Measurements from ENCODE around the gene CRKL. TPM values are rescaled to one million over a fixed set of nuclear protein-coding genes. Genes with fewer than 3 reads are reported as not detected.
"Not testable (repeated sequence)": the region's sequence is repeated elsewhere in the genome, so short reads cannot be mapped to it uniquely, and the experiment has no call there.

The CRKL gene
- total and polyA plus RNA-seq, 2 donors (not counting 1 experiment from before 2014, with no cell fraction given): 17.1 to 76.7 TPM

DNA sequence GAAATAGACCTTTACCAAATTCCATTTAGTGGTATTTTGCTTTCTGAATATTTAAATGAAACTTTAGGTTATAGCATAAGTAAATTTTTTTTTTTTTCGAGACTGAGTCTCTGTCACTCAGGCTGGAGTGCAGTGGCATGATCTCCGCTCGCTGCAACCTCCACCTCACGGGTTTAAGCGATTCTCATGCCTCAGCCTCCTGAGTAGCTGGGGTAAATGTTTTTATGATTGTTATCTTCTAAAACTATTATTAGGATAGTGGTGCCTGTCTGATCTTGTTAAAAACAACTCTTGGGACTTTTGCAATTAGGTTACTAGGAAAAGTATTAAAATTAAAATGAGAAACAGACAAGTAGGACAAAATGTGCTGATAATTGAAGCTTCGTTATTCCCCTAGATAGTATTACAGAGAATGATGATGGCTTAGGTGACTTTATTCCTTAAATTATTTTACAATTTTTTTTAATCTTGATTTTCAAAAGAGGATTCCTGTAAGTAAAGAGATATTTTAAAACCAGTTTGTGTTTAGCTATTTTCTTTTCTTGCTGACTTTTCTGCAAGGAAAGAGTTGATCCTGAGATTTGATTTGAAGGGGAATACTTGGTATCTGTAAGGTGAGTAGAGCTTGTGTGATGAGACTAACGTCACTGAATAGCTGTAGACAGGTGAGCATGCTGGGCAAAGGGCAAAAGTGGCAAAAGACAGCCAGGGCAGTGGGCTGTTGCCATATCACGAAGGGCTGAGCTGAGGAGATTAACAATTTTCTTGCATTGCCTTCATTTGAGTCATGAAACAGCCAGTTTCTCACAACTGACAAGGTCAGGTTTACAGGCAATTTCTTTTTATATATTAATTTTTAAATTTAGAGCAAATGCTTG, 20.8 kb downstream of the CRKL start:
- no peaks in the 10 kb centered on the region for H3K27me3 ChIP-seq (replicated peaks in 1 of 4; ENCODE audit: control extremely low read depth in 1 of 4, control insufficient read depth in 3 of 4, insufficient read depth in 4 of 4, low read length in 3 of 4)
- H3K27me3 Mint-ChIP-seq: no peaks in the 10 kb centered on the region
- no peaks in the 10 kb centered on the region for H3K9me3 Mint-ChIP-seq (ENCODE audit: insufficient read depth)
- H3K4me3 Mint-ChIP-seq: no peak overlapping the region
- no peaks in the 10 kb centered on the region for H3K9me3 ChIP-seq (ENCODE audit: control extremely low read depth in 1 of 3, control insufficient read depth in 2 of 3, insufficient read depth in 1 of 3, low read length in 2 of 3)
- 91% methylated on average over 2 of the region's 8 CpGs for WGBS (ENCODE audit: insufficient coverage)
- peaks cover 9 to 41% of the 10 kb centered on the region in 2 experiments for H3K36me3 ChIP-seq (replicated peaks in 1 of 2; ENCODE audit: control extremely low read depth in 1 of 2, control insufficient read depth in 1 of 2, extremely low read depth in 1 of 2, insufficient read depth in 2 of 2, low read length in 1 of 2)
- H3K4me3 ChIP-seq (ENCODE audit: control extremely low read depth in 1 of 5, extremely low read depth in 1 of 5, insufficient read depth in 1 of 5, low read depth in 2 of 5, low read length in 4 of 5): no peak overlapping the region
- TF ChIP-seq CTCF (IDR thresholded peaks at IDR 0.05) (no peak), EZH2 (IDR thresholded peaks at IDR 0.05; ENCODE audit: borderline replicate concordance, insufficient read depth, low read depth, low read length, poor library complexity, severe bottlenecking) (no peak)
- no peak overlapping the region for H3K27ac ChIP-seq (ENCODE audit: low read length in 2 of 2)
- peaks cover 89% of the 10 kb centered on the region for H4K20me1 ChIP-seq (ENCODE audit: control insufficient read depth, insufficient read depth, low read length, poor library complexity, severe bottlenecking)
- ATAC-seq (ENCODE audit: low read depth): no peak
- H3K9ac ChIP-seq (ENCODE audit: low read length): no peak overlapping the region
- H3K79me2 ChIP-seq (ENCODE audit: control insufficient read depth, insufficient read depth, low read length): peaks cover 98% of the 10 kb centered on the region
- peaks cover 66% of the 10 kb centered on the region for H3K4me1 Mint-ChIP-seq
- ChIA-PET CTCF (interaction anchor here (0.9 to 1.2 kb wide), 2 partner anchors 15 to 52 kb away, joined by 3 read pairs; no protein-coding TSS in a partner anchor), POLR2A (no interaction called here)
- DNase-seq: no peak
- H3K4me2 ChIP-seq (replicated peaks; ENCODE audit: low read depth, low read length, poor library complexity, severe bottlenecking): peak overlapping the region; percentile 19
- peaks cover 18 to 19% of the 10 kb centered on the region in 2 donors for H3K4me1 ChIP-seq (ENCODE audit: control insufficient read depth in 2 of 2, insufficient read depth in 2 of 2, low read length in 2 of 2)
- no peak overlapping the region for H2AFZ ChIP-seq (ENCODE audit: insufficient read depth, low read depth, low read length, poor library complexity, severe bottlenecking)
- H3K27ac Mint-ChIP-seq: no peak overlapping the region
- intact Hi-C loops (cut with micrococcal nuclease): no loop called here

GRCh38 chr22:20939457-20940185, 22.4 kb downstream of the CRKL start:
- not testable (repeated sequence) for ATAC-seq (ENCODE audit: low read depth); H3K27me3 Mint-ChIP-seq; H3K9ac ChIP-seq (ENCODE audit: low read length); H3K9me3 ChIP-seq (ENCODE audit: control extremely low read depth in 1 of 3, control insufficient read depth in 2 of 3, insufficient read depth in 1 of 3, low read length in 2 of 3); H3K9me3 Mint-ChIP-seq (ENCODE audit: insufficient read depth); H3K27me3 ChIP-seq (replicated peaks in 1 of 4; ENCODE audit: control extremely low read depth in 1 of 4, control insufficient read depth in 3 of 4, insufficient read depth in 4 of 4, low read length in 3 of 4); H3K27ac ChIP-seq (ENCODE audit: low read length in 2 of 2); H3K4me3 Mint-ChIP-seq; H3K4me3 ChIP-seq (ENCODE audit: control extremely low read depth in 1 of 5, extremely low read depth in 1 of 5, insufficient read depth in 1 of 5, low read depth in 2 of 5, low read length in 4 of 5); DNase-seq; H3K4me2 ChIP-seq (replicated peaks; ENCODE audit: low read depth, low read length, poor library complexity, severe bottlenecking); H2AFZ ChIP-seq (ENCODE audit: insufficient read depth, low read depth, low read length, poor library complexity, severe bottlenecking)
- POLR2A ChIA-PET: interaction anchor here (0.7 kb wide), 1 partner anchor 66 kb away, joined by 4 read pairs; no protein-coding TSS in a partner anchor
- intact Hi-C loops (cut with micrococcal nuclease): loop anchor here (2.0 kb wide), 1 partner anchor 13 kb away; no protein-coding TSS in a partner anchor
- CTCF ChIA-PET: interaction anchor here (0.7 kb wide), 1 partner anchor 1666 kb away, joined by 3 read pairs; no protein-coding TSS in a partner anchor
- 98% methylated on average over 9 of the region's 14 CpGs for WGBS (ENCODE audit: insufficient coverage)
- peaks cover 98% of the 10 kb centered on the region for H3K79me2 ChIP-seq (ENCODE audit: control insufficient read depth, insufficient read depth, low read length)
- Mint-ChIP-seq H3K27ac (peak overlapping the region; percentile 70), H3K4me1 (peaks cover 66% of the 10 kb centered on the region)
- H4K20me1 ChIP-seq (ENCODE audit: control insufficient read depth, insufficient read depth, low read length, poor library complexity, severe bottlenecking): peaks cover 93% of the 10 kb centered on the region
- peaks cover 5 to 32% of the 10 kb centered on the region in 2 experiments for H3K36me3 ChIP-seq (replicated peaks in 1 of 2; ENCODE audit: control extremely low read depth in 1 of 2, control insufficient read depth in 1 of 2, extremely low read depth in 1 of 2, insufficient read depth in 2 of 2, low read length in 1 of 2)
- peaks cover 18 to 19% of the 10 kb centered on the region in 2 donors for H3K4me1 ChIP-seq (ENCODE audit: control insufficient read depth in 2 of 2, insufficient read depth in 2 of 2, low read length in 2 of 2)
